Breast epithelium (tissue), 4 donors: Measurements from ENCODE around the gene ZNF865. TPM values are rescaled to one million over a fixed set of nuclear protein-coding genes. Genes with fewer than 3 reads are reported as not detected.

ENCODE experiments used
- DNase-seq, 2 donors: peaks; one replicate each; pipeline ENCODE4 v3.0.0-alpha.2; 2019; ENCODE audit warnings: low spot score in 2 of 2
- H3K27ac ChIP-seq, 2 donors: fragments of 200-600 bp; sonication (generic) in 1 of 2; one replicate each; pipeline ENCODE4 v1.5.1; 2016 to 2019; ENCODE audit warnings: mild to moderate bottlenecking in 1 of 2
- H3K27me3 ChIP-seq, 2 donors: fragments of 200-600 bp; sonication (generic) in 1 of 2; one replicate each; pipeline versions ENCODE4 v1.5.1 to v1.6.0; 2017 to 2019; ENCODE audit warnings: control low read depth in 1 of 2, mild to moderate bottlenecking in 1 of 2
- H3K36me3 ChIP-seq: fragments of 200-600 bp; one replicate; pipeline ENCODE4 v1.5.1; 2019
- H3K4me1 ChIP-seq, 2 donors: fragments of 200-600 bp; sonication (generic); one replicate each; pipeline ENCODE4 v1.5.1; 2016 to 2019; ENCODE audit warnings: control low read depth in 1 of 2
- H3K4me3 ChIP-seq, 3 donors: fragments of 200-600 bp; sonication (generic); 1 replicate in 2 of 3; 2 replicates in 1 of 3; pipeline ENCODE4 v1.5.1; 2016 to 2019; ENCODE audit warnings: mild to moderate bottlenecking in 3 of 3, moderate library complexity in 2 of 3
- H3K9me3 ChIP-seq, 2 donors: fragments of 200-600 bp; sonication (generic) in 1 of 2; one replicate each; pipeline ENCODE4 v1.5.1; 2016 to 2019; ENCODE audit warnings: control low read depth in 1 of 2
- CTCF ChIP-seq, 3 donors: fragments of 450-650 bp; IDR thresholded peaks; one replicate each; pipeline ENCODE4 v1.5.1; 2016 to 2017; ENCODE audit warnings: antibody characterized with exemption in 3 of 3, mild to moderate bottlenecking in 3 of 3, moderate library complexity in 3 of 3
- POLR2A ChIP-seq: fragments of 450-650 bp; IDR thresholded peaks from one replicate; pipeline ENCODE4 v1.6.1; 2016; ENCODE audit warnings: antibody characterized with exemption, mild to moderate bottlenecking, moderate library complexity
- POLR2AphosphoS5 ChIP-seq, 3 donors: sonication (generic); formaldehyde crosslinking; IDR thresholded peaks; one replicate each; pipeline ENCODE4 v1.6.1; 2017; ENCODE audit warnings: antibody characterized with exemption in 3 of 3
- intact Hi-C: fragments of 100-400 bp; cut with DNase I; formaldehyde crosslinking; loops from one replicate; pipeline ENCODE4 v1.15.1; 2023; ENCODE audit warnings: low total_unique reads
- total RNA-seq, 3 donors: library from RNA; depleted of rRNA; stranded (reverse); fragments of >200 nt; gene quantifications; one replicate each; pipeline ENCODE4 v1.1.0, GENCODE V29; 2016

ZNF865 gene
- total RNA-seq, 3 donors from 2014 or later: 3.2 to 5.0 (median 3.9) TPM

- intact Hi-C loops: no loop called here
- no peak overlapping the region for H3K4me3 ChIP-seq
- H3K4me1 ChIP-seq: no peaks in the 10 kb centered on the region
- H3K36me3 ChIP-seq: peaks cover 17% of the 10 kb centered on the region
- no peak for TF ChIP-seq POLR2AphosphoS5 (IDR thresholded peaks at IDR 0.05)
- no peak for TF ChIP-seq POLR2A
- no peak for TF ChIP-seq CTCF (IDR thresholded peaks at IDR 0.05)
- DNase-seq: no peak
- H3K9me3 ChIP-seq: no peaks in the 10 kb centered on the region
- H3K27me3 ChIP-seq: no peaks in the 10 kb centered on the region
- no peak overlapping the region for H3K27ac ChIP-seq
Measured at GRCh38 chr19:55619286-55619685, 13.8 kb downstream of the ZNF865 start.

- Histone ChIP-seq H3K36me3 (peaks cover 5% of the 10 kb centered on the region), H3K27ac (no peak overlapping the region), H3K4me3 (no peak overlapping the region), H3K9me3 (no peaks in the 10 kb centered on the region), H3K27me3 (no peaks in the 10 kb centered on the region), H3K4me1 (no peaks in the 10 kb centered on the region)
- intact Hi-C loops: no loop called here
- DNase-seq: no peak
- TF ChIP-seq CTCF (IDR thresholded peaks at IDR 0.05): no peak
- no peak for TF ChIP-seq POLR2AphosphoS5 (IDR thresholded peaks at IDR 0.05)
- TF ChIP-seq POLR2A: no peak
Measured at GRCh38 chr19:55620410-55621204, 15.2 kb downstream of the ZNF865 start.

GRCh38 chr19:55621205-55621672, 15.8 kb downstream of the ZNF865 start:
- no peak for DNase-seq
- H3K27me3 ChIP-seq: no peaks in the 10 kb centered on the region
- TF ChIP-seq CTCF (IDR thresholded peaks at IDR 0.05): no peak
- H3K9me3 ChIP-seq: no peaks in the 10 kb centered on the region
- H3K4me3 ChIP-seq: no peak overlapping the region
- intact Hi-C loops: no loop called here
- no peaks in the 10 kb centered on the region for H3K36me3 ChIP-seq
- no peaks in the 10 kb centered on the region for H3K4me1 ChIP-seq
- no peak overlapping the region for H3K27ac ChIP-seq

GRCh38 chr19:55621673-55622231, 16.3 kb downstream of the ZNF865 start:
- DNase-seq: no peak
- Histone ChIP-seq H3K9me3 (no peaks in the 10 kb centered on the region), H3K27ac (no peak overlapping the region), H3K4me3 (no peak overlapping the region), H3K27me3 (no peaks in the 10 kb centered on the region), H3K36me3 (no peaks in the 10 kb centered on the region), H3K4me1 (no peaks in the 10 kb centered on the region)
- no peak for TF ChIP-seq POLR2AphosphoS5 (IDR thresholded peaks at IDR 0.05)
- TF ChIP-seq CTCF (IDR thresholded peaks at IDR 0.05): no peak
- no peak for TF ChIP-seq POLR2A
- intact Hi-C loops: no loop called here

GRCh38 chr19:55622242-55622969, 17.0 kb downstream of the ZNF865 start:
- DNase-seq: no peak
- H3K27me3 ChIP-seq: no peaks in the 10 kb centered on the region
- H3K4me1 ChIP-seq: no peaks in the 10 kb centered on the region
- H3K27ac ChIP-seq: no peak overlapping the region
- intact Hi-C loops: no loop called here
- TF ChIP-seq POLR2A: no peak
- TF ChIP-seq POLR2AphosphoS5 (IDR thresholded peaks at IDR 0.05): no peak
- no peak for TF ChIP-seq CTCF (IDR thresholded peaks at IDR 0.05)
- H3K4me3 ChIP-seq: no peak overlapping the region
- no peaks in the 10 kb centered on the region for H3K36me3 ChIP-seq
- no peaks in the 10 kb centered on the region for H3K9me3 ChIP-seq
